ENCODE measurements around the gene ADARB2. TPM values are rescaled to one million over a fixed set of nuclear protein-coding genes. Genes with fewer than 3 reads are reported as not detected.

The ADARB2 gene
- total and polyA plus RNA-seq, 4 donors: 0.55 to 0.70 (median 0.59) TPM; not detected in 1

- DNase-seq (ENCODE audit: low spot score): no peak
- no peaks in the 10 kb centered on the region for H3K36me3 ChIP-seq (ENCODE audit: control insufficient read depth in 4 of 4, insufficient read depth in 3 of 4, low read depth in 1 of 4, low read length in 3 of 4)
Observed at GRCh38 chr10:1171182-1171581, 566.1 kb downstream of the ADARB2 start.

More at GRCh38 chr10:1171182-1171581, 566.1 kb downstream of the ADARB2 start:
- no peak for TF ChIP-seq JUND (IDR thresholded peaks at IDR 0.05)
- TF ChIP-seq YY1 (IDR thresholded peaks at IDR 0.05): no peak
- no peak for TF ChIP-seq MAX (IDR thresholded peaks at IDR 0.05)
- TF ChIP-seq GABPA (IDR thresholded peaks at IDR 0.05 in 1 of 2, conservative IDR thresholded peaks at IDR 0.05 in 1 of 2): no peak
- TF ChIP-seq RXRA (IDR thresholded peaks at IDR 0.05): no peak
- TF ChIP-seq REST (IDR thresholded peaks at IDR 0.05): no peak
- TF ChIP-seq CTCF (IDR thresholded peaks at IDR 0.05; ENCODE audit: low read depth, low read length, missing input control): no peak
- no peak for TF ChIP-seq FOXA2 (IDR thresholded peaks at IDR 0.05)
- no peak for TF ChIP-seq NR2F2 (IDR thresholded peaks at IDR 0.05)
- TF ChIP-seq HNF4A (conservative IDR thresholded peaks at IDR 0.05): no peak
- no peak for TF ChIP-seq TAF1 (conservative IDR thresholded peaks at IDR 0.05)
- TF ChIP-seq FOXA1 (IDR thresholded peaks at IDR 0.05): no peak
- TF ChIP-seq HNF4G (IDR thresholded peaks at IDR 0.05): no peak
- TF ChIP-seq EGR1 (IDR thresholded peaks at IDR 0.05; ENCODE audit: low read depth in 2 of 2): no peak
- TF ChIP-seq RAD21 (IDR thresholded peaks at IDR 0.05): no peak
- TF ChIP-seq ATF3 (IDR thresholded peaks at IDR 0.05): no peak
- no peak for TF ChIP-seq ZBTB33 (IDR thresholded peaks at IDR 0.05)
- no peak for TF ChIP-seq SP1 (IDR thresholded peaks at IDR 0.05)
- Histone ChIP-seq H3K27me3 (ENCODE audit: control insufficient read depth in 4 of 4, insufficient read depth in 4 of 4, low read length in 3 of 4) (peaks cover 0 to 3% (median 0%) of the 10 kb centered on the region in 4 donors), H3K9me3 (ENCODE audit: control insufficient read depth in 4 of 4, low read length in 3 of 4) (no peaks in the 10 kb centered on the region), H3K4me1 (ENCODE audit: control insufficient read depth in 4 of 4, insufficient read depth in 4 of 4, low read length in 3 of 4) (no peaks in the 10 kb centered on the region), H3K27ac (ENCODE audit: low read depth in 1 of 2, low read length in 2 of 2) (no peak overlapping the region), H3K9ac (ENCODE audit: low read depth in 1 of 2, low read length in 2 of 2) (no peak overlapping the region), H3K4me3 (ENCODE audit: low read depth in 1 of 3, low read length in 3 of 3) (no peak overlapping the region)
- WGBS: 83% methylated on average over 4 of the region's 4 CpGs
